Transverse colon (tissue), 4 donors: Measurements from ENCODE around the gene OR10J5. TPM values are rescaled to one million over a fixed set of nuclear protein-coding genes. Genes with fewer than 3 reads are reported as not detected.

Experiments used
- DNase-seq: peaks from one replicate; pipeline ENCODE4 v3.0.0-alpha.2; 2019
- H3K27ac ChIP-seq, 4 donors: fragments of 200-600 bp; sonication (generic); 2 replicates each; pipeline ENCODE4 v1.5.1; 2016 to 2018; ENCODE audit warnings: inconsistent platforms in 4 of 4
- H3K27me3 ChIP-seq: fragments of 200-600 bp; sonication (generic); 2 replicates; pipeline ENCODE4 v1.5.1; 2017; ENCODE audit warnings: inconsistent platforms
- H3K36me3 ChIP-seq, 4 donors: fragments of 200-600 bp; sonication (generic); 2 replicates each; pipeline ENCODE4 v1.5.1; 2017 to 2019; ENCODE audit warnings: inconsistent platforms in 4 of 4
- H3K4me1 ChIP-seq, 4 donors: fragments of 200-600 bp; sonication (generic); 2 replicates each; pipeline ENCODE4 v1.5.1; 2017 to 2020; ENCODE audit warnings: inconsistent platforms in 4 of 4
- H3K4me3 ChIP-seq, 4 donors: fragments of 200-600 bp; sonication (generic); 1 replicate in 1 of 4; 2 replicates in 3 of 4; pipeline versions ENCODE4 v1.5.1 to v1.6.1; 2017 to 2019; ENCODE audit warnings: inconsistent platforms in 4 of 4
- H3K9me3 ChIP-seq, 2 donors: fragments of 200-600 bp; sonication (generic); 2 replicates each; pipeline ENCODE4 v1.5.1; 2017 to 2019; ENCODE audit warnings: inconsistent platforms in 2 of 2
- CTCF ChIP-seq, 5 experiments: fragments of 200-600 bp in 3 of 5; fragments of 450-650 bp in 2 of 5; sonication (generic) in 3 of 5; IDR thresholded peaks; 1 replicate in 2 of 5; 2 replicates in 3 of 5; pipeline ENCODE4 v1.5.1; 2016 to 2017; ENCODE audit warnings: antibody characterized with exemption in 5 of 5, inconsistent platforms in 3 of 5, mild to moderate bottlenecking in 2 of 5, moderate library complexity in 1 of 5
- EP300 ChIP-seq: sonication (generic); formaldehyde crosslinking; IDR thresholded peaks from one replicate; pipeline ENCODE4 v1.6.1; 2017; ENCODE audit warnings: antibody characterized with exemption, low read depth
- POLR2A ChIP-seq: fragments of 450-650 bp; IDR thresholded peaks from one replicate; pipeline ENCODE4 v1.6.1; 2016; ENCODE audit warnings: antibody characterized with exemption, mild to moderate bottlenecking, moderate library complexity
- POLR2AphosphoS5 ChIP-seq, 3 donors: sonication (generic); formaldehyde crosslinking; IDR thresholded peaks; one replicate each; pipeline ENCODE4 v1.6.1; 2016; ENCODE audit warnings: antibody characterized with exemption in 3 of 3
- WGBS, 2 donors: methylation state at CpG; one replicate each; pipeline ENCODE4 v1.1.5; 2018; ENCODE audit warnings: low coverage in 1 of 2; 5-methylcytosine and 5-hydroxymethylcytosine counted together
- in situ Hi-C, 4 donors: fragments of 200-750 bp; cut with MboI; loops; one replicate each; pipeline versions ENCODE4 v1.15.0 to v1.15.1; 2017; ENCODE audit warnings: low sequenced_read_pairs in 3 of 4, low pct_ligation_motif_present in 1 of 4, low pct_unique_long_range_greater_than_20kb in 1 of 4
- intact Hi-C: fragments of 100-400 bp; cut with DNase I; formaldehyde crosslinking; loops from one replicate; pipeline ENCODE4 v1.15.1; 2023; ENCODE audit warnings: low total_unique reads
- total RNA-seq, 4 donors: library from RNA; depleted of rRNA; stranded (reverse); fragments of >200 nt; gene quantifications; one replicate each; pipeline ENCODE4 v1.1.0, GENCODE V29; 2016

OR10J5 gene
- total RNA-seq, result not detected

DNA sequence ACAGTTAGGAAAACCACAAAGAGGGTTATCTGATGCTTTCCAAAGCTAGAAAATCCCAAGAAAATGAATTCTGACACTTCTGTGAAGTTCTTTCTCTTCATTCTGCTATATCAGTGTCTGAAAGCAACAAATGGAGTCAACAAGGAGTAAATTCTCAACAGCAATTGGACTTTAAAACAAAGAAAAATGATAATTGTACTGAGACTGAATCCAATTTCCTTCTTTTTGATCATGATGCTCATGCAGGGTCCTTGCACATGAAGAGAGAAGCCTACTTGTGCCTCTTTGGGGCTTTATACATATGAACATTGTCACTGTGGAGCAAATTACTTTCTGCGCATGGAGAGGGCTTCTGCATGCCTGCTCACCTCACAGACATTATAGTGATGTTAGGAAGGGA, at the start of gene OR10J5:
TSS of gene OR10J5 (minus strand) at position 101 of the 400 bp plus-strand sequence. CDS start at position 101, 0 bp downstream.
- in situ Hi-C loops (no loop called here), intact Hi-C loops (no loop called here)
- Histone ChIP-seq H3K27me3 (no peaks in the 10 kb centered on the region), H3K9me3 (no peaks in the 10 kb centered on the region), H3K4me3 (no peak within 1 kb of the TSS), H3K27ac (no peak within 1 kb of the TSS), H3K36me3 (no peaks in the 10 kb centered on the region), H3K4me1 (no peaks in the 10 kb centered on the region)
- 100% methylated on average over 1 of the region's 1 CpG for WGBS, 2 donors
- TF ChIP-seq POLR2A (no peak), POLR2AphosphoS5 (IDR thresholded peaks at IDR 0.05) (no peak), CTCF (IDR thresholded peaks at IDR 0.05) (no peak), EP300 (no peak)
- DNase-seq, result no peak

DNA sequence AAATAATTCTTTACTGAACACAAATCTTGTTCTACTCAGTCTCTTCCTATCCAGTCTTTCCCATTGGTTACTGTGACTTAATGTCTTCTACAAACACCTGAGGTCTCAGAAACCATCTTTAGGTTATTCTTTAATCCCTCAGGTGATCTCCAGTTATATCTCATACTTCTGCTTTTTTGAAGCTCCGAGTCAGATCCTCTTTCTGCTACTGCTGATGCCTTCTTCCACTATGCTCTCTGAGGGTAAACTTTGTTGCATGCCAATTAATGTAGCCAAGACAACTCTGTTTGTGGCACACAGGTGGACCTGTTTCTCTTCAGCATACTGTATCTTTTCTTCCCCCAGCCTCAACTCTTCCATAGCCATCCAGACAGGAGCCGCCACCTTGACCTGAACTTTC, 48.7 kb upstream of the OR10J5 start:
- 29 to 73% methylated on average over 1 to 2 of the region's 2 CpGs for WGBS, 2 donors
- in situ Hi-C loops, result no loop called here
- Histone ChIP-seq H3K27me3 (no peaks in the 10 kb centered on the region), H3K27ac (no peak overlapping the region), H3K9me3 (no peaks in the 10 kb centered on the region), H3K4me3 (no peak overlapping the region), H3K36me3 (no peaks in the 10 kb centered on the region), H3K4me1 (no peaks in the 10 kb centered on the region)
- TF ChIP-seq POLR2AphosphoS5 (IDR thresholded peaks at IDR 0.05), result no peak
- no peak for TF ChIP-seq EP300
- TF ChIP-seq CTCF (IDR thresholded peaks at IDR 0.05), result no peak
- TF ChIP-seq POLR2A, result no peak
- DNase-seq, result no peak
- intact Hi-C loops, result no loop called here

DNA sequence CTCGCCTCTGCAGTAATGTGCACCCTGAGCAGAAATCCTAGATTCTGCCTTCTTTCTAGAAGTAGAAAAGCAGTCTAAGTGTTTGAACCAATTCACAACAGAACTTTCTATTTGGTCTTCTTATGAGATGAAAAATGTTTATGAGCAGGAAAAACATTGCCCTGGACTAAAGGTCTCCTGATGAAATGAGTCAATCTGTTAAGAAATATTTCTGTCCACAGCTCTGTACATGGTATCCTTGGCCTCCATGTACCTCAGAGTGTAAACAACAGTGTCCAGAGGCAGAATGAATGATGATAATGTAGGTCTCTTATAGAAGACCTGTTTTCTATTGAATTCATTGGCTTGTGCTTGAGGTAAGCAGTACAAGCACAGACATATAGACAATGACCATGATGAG, 45.6 kb upstream of the OR10J5 start:
- WGBS, 2 donors, result 94% methylated on average over 1 of the region's 1 CpG; no CpG with 5 or more reads in 1 of the 2 donors
- intact Hi-C loops, result no loop called here
- Histone ChIP-seq H3K36me3 (no peaks in the 10 kb centered on the region), H3K27me3 (no peaks in the 10 kb centered on the region), H3K4me3 (no peak overlapping the region), H3K4me1 (no peaks in the 10 kb centered on the region), H3K9me3 (no peaks in the 10 kb centered on the region), H3K27ac (no peak overlapping the region)
- TF ChIP-seq POLR2A, result no peak
- in situ Hi-C loops, result no loop called here
- no peak for DNase-seq

DNA sequence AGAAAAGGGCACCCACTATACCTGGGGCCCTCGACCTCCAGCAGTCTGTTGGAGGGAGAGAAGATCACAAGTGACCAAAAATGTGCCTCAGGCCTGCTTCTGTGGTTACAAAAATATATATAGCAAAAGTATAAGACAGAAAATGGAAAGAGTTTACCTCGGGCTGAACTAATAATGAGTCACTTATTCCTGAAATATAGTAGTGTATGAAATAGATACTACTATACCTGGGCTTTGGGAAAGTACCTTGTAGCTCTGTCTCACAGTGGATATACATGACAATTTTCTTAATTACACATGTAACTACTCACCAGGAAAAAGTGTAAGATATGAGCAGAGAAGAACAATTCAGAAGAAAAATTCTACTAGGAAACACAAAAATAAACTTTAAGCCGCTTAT, 44.5 kb upstream of the OR10J5 start:
- in situ Hi-C loops, result no loop called here
- no peak for DNase-seq
- H3K27ac ChIP-seq, result no peak overlapping the region
- H3K4me3 ChIP-seq, result no peak overlapping the region
- TF ChIP-seq EP300 (no peak), CTCF (IDR thresholded peaks at IDR 0.05) (no peak), POLR2A (no peak), POLR2AphosphoS5 (IDR thresholded peaks at IDR 0.05) (no peak)
- H3K27me3 ChIP-seq, result no peaks in the 10 kb centered on the region
- 37 to 45% methylated on average over 3 of the region's 3 CpGs for WGBS, 2 donors
- H3K4me1 ChIP-seq, result no peaks in the 10 kb centered on the region
- H3K9me3 ChIP-seq, result no peaks in the 10 kb centered on the region
- intact Hi-C loops, result no loop called here
- H3K36me3 ChIP-seq, result no peaks in the 10 kb centered on the region

DNA sequence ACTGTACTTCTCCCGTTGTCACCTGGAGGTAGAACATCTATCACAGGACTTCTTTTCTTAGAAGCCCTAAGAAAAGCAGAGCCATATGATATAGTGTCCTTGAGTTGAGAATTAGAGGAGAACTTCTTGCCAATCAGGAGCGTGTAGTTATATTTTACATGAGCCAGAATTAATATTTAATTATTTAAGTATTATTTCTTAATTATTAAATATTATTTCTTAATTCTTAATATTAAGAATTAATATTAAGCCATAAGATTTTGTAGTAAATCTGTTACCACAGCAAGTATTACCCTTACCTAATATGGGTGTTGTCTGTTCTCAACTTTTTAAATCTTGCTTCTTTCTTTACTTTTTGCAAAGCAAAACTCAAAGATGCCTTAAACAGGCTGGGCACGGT, 41.6 kb upstream of the OR10J5 start:
- in situ Hi-C loops, result no loop called here
- TF ChIP-seq CTCF (IDR thresholded peaks at IDR 0.05) (no peak), EP300 (no peak), POLR2AphosphoS5 (IDR thresholded peaks at IDR 0.05) (no peak), POLR2A (no peak)
- 74 to 87% methylated on average over 2 to 3 of the region's 3 CpGs for WGBS, 2 donors

More for the DNA sequence above, 41.6 kb upstream of the OR10J5 start:
- Histone ChIP-seq H3K9me3 (no peaks in the 10 kb centered on the region), H3K27ac (no peak overlapping the region), H3K4me1 (no peaks in the 10 kb centered on the region), H3K27me3 (no peaks in the 10 kb centered on the region), H3K36me3 (no peaks in the 10 kb centered on the region), H3K4me3 (no peak overlapping the region)
- intact Hi-C loops, result no loop called here
- no peak for DNase-seq
